Uterus (tissue), 2 donors: ENCODE results near the gene TFEB.

ENCODE experiments used
- POLR2A ChIP-seq, 2 donors: fragments of 450-650 bp; IDR thresholded peaks; one replicate each; pipeline ENCODE4 v1.6.1; 2016; ENCODE audit warnings: antibody characterized with exemption in 2 of 2, mild to moderate bottlenecking in 1 of 2, moderate library complexity in 1 of 2
- TF ChIP-seq, protein P1 (sequence below), 4 experiments: fragments of 200-600 bp in 2 of 4; fragments of 450-650 bp in 2 of 4; sonication (generic) in 2 of 4; IDR thresholded peaks; one replicate each; pipeline ENCODE4 v1.5.1; 2016 to 2019; ENCODE audit warnings: antibody characterized with exemption in 4 of 4, mild to moderate bottlenecking in 2 of 4, moderate library complexity in 1 of 4

- TF ChIP-seq, protein P1, sequence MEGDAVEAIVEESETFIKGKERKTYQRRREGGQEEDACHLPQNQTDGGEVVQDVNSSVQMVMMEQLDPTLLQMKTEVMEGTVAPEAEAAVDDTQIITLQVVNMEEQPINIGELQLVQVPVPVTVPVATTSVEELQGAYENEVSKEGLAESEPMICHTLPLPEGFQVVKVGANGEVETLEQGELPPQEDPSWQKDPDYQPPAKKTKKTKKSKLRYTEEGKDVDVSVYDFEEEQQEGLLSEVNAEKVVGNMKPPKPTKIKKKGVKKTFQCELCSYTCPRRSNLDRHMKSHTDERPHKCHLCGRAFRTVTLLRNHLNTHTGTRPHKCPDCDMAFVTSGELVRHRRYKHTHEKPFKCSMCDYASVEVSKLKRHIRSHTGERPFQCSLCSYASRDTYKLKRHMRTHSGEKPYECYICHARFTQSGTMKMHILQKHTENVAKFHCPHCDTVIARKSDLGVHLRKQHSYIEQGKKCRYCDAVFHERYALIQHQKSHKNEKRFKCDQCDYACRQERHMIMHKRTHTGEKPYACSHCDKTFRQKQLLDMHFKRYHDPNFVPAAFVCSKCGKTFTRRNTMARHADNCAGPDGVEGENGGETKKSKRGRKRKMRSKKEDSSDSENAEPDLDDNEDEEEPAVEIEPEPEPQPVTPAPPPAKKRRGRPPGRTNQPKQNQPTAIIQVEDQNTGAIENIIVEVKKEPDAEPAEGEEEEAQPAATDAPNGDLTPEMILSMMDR (IDR thresholded peaks at IDR 0.05), result no peak
- no peak for TF ChIP-seq POLR2A (IDR thresholded peaks at IDR 0.05)
Measured at GRCh38 chr6:41663568-41663967, 71.8 kb downstream of the TFEB start.
